OCI-LY7 (cell line): ENCODE results near the gene SH3PXD2A. TPM values are rescaled to one million over a fixed set of nuclear protein-coding genes. Genes with fewer than 3 reads are reported as not detected.
"Not testable (repeated sequence)": the region's sequence is repeated elsewhere in the genome, so short reads cannot be mapped to it uniquely, and the experiment has no call there.

Experiments used
- BruUV-seq: library from RNA; stranded (reverse); fragments of 400-500 nt; replicated peaks from 2 replicates; lab custom pipeline; 2021; lab: Mats Ljungman, UMichigan
- CTCF ChIA-PET: fragments of 300-600 bp; sonication (Branson Sonifier 250); formaldehyde crosslinking; loops from one replicate; lab custom pipeline; 2022; ENCODE audit warnings: antibody characterized with exemption; ENCODE audit not compliant: unreplicated experiment; lab: Charles Lee
- POLR2A ChIA-PET: fragments of 300-600 bp; sonication (Branson Sonifier 250); formaldehyde crosslinking; loops from one replicate; lab custom pipeline; 2022; ENCODE audit warnings: antibody characterized with exemption; lab: Charles Lee
- DNase-seq: peaks from one replicate; pipeline ENCODE4 v3.0.0-alpha.2; 2015; ENCODE audit warnings: low spot score
- H2AFZ ChIP-seq: fragments of 200-600 bp; sonication (generic), shearing (Covaris generic); 2 replicates; pipeline ENCODE4 v1.6.1; 2014; ENCODE audit warnings: mild to moderate bottlenecking, antibody characterized with exemption, low read length, moderate library complexity
- H3K27ac ChIP-seq: fragments of 200-600 bp; sonication (generic); 2 replicates; pipeline ENCODE4 v1.5.1; 2014; ENCODE audit warnings: mixed run types, low read depth, mild to moderate bottlenecking, moderate library complexity, low read length, inconsistent platforms; ENCODE audit not compliant: poor library complexity, severe bottlenecking
- H3K36me3 ChIP-seq: fragments of 200-600 bp; sonication (generic); 2 replicates; pipeline ENCODE4 v1.6.1; 2014; ENCODE audit warnings: mild to moderate bottlenecking, antibody characterized with exemption, low read length, moderate library complexity, mixed read lengths; ENCODE audit not compliant: insufficient read depth
- H3K4me1 ChIP-seq: fragments of 200-600 bp; sonication (generic); 2 replicates; pipeline ENCODE4 v1.5.1; 2014; ENCODE audit warnings: mild to moderate bottlenecking, low read length; ENCODE audit not compliant: insufficient read depth, poor library complexity, severe bottlenecking
- H3K4me2 ChIP-seq: fragments of 200-600 bp; sonication (generic); 2 replicates; pipeline ENCODE4 v1.6.1; 2014; ENCODE audit warnings: mild to moderate bottlenecking, low read length
- H3K4me3 ChIP-seq: fragments of 200-600 bp; sonication (generic); 2 replicates; pipeline ENCODE4 v1.5.1; 2014; ENCODE audit warnings: mild to moderate bottlenecking, low read depth, low read length; ENCODE audit not compliant: poor library complexity, severe bottlenecking
- H3K79me2 ChIP-seq: fragments of 200-600 bp; sonication (generic); 2 replicates; pipeline ENCODE4 v1.6.1; 2016; ENCODE audit warnings: low read depth, mild to moderate bottlenecking, low read length, moderate library complexity, mixed read lengths; ENCODE audit not compliant: insufficient read depth
- H3K9me2 ChIP-seq: fragments of 200-600 bp; sonication (generic); 2 replicates; pipeline ENCODE4 v1.6.1; 2016; ENCODE audit warnings: mild to moderate bottlenecking, low read length, mixed read lengths; ENCODE audit not compliant: insufficient read depth
- H3K9me3 ChIP-seq: fragments of 200-600 bp; sonication (generic); 2 replicates; pipeline ENCODE4 v1.6.1; 2014; ENCODE audit warnings: mild to moderate bottlenecking, mixed run types, low read length, mixed read lengths
- H4K20me1 ChIP-seq: fragments of 200-600 bp; sonication (generic); 2 replicates; pipeline ENCODE4 v1.6.1; 2014; ENCODE audit warnings: mild to moderate bottlenecking, antibody characterized with exemption, low read length, moderate library complexity, mixed read lengths; ENCODE audit not compliant: insufficient read depth
- CTCF ChIP-seq: fragments of 200-600 bp; sonication (generic); conservative IDR thresholded peaks from 2 replicates; pipeline ENCODE4 v1.5.1; 2014; ENCODE audit warnings: mild to moderate bottlenecking, antibody characterized with exemption, low read length, moderate library complexity, mixed read lengths
- EZH2phosphoT487 ChIP-seq: fragments of 200-600 bp; sonication (generic); IDR thresholded peaks from 2 replicates; pipeline ENCODE4 v1.6.1; 2018; ENCODE audit warnings: low read depth, borderline replicate concordance, mild to moderate bottlenecking, mixed run types, antibody characterized with exemption, low read length, moderate library complexity, mixed read lengths
- intact Hi-C: fragments of 100-400 bp; cut with micrococcal nuclease; formaldehyde crosslinking; loops from one replicate; pipeline ENCODE4 v1.10.0; 2022; ENCODE audit not compliant: unreplicated experiment
- total RNA-seq, 2 experiments: library from RNA; depleted of rRNA in 1 of 2; stranded (reverse); fragments of >200 nt in 1 of 2; shearing (Covaris generic) in 1 of 2; gene quantifications; 2 replicates each; pipeline ENCODE4 v1.2.3, GENCODE V29; 2014 to 2022

The SH3PXD2A gene
- total RNA-seq, 2 experiments from 2014 or later = 0.85 to 5.9 TPM

DNA sequence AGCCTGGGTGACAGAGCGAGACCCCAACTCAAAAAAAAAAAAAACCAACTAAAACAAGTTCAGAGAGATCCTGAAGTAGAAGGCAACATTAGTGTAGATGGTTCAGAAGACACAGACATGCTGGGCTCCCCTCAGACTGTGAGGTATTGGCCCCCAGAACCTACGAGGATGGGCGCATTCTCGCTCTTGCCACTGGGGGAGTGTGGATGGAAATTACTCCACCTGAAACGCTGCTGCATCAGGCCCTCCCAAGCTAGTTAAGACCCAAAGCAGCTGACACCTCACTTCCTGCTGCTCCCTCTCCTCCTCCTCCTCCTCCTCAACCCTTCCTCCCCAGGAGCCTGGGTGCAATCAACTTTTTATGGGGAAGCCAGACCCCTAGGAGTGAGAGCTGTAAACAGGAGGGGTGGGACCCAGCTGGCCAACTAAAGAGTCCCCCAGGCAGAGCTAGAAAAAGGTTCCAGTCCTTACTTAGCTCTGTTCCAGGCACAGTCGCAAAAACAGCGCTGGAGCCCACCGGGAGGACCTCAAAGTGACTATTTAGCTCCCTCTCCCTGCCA lies 7.4 kb downstream of the SH3PXD2A start:
- H3K4me1 ChIP-seq = peaks cover 24% of the 10 kb centered on the region
- H2AFZ ChIP-seq = peak overlapping the region; percentile 27; the same call in 1 of the 2 replicates
- no peak overlapping the region for H3K4me3 ChIP-seq
- no peaks in the 10 kb centered on the region for H3K9me3 ChIP-seq
- intact Hi-C loops = no loop called here
- H3K79me2 ChIP-seq = no peaks in the 10 kb centered on the region
- no peak overlapping the region for H3K4me2 ChIP-seq
- BruUV-seq = no TSS peak
- no peaks in the 10 kb centered on the region for H3K9me2 ChIP-seq
- no peaks in the 10 kb centered on the region for H4K20me1 ChIP-seq
- peak; percentile 59 for DNase-seq
- ChIA-PET CTCF (no interaction called here), POLR2A (interaction anchor here (0.6 to 1.3 kb wide), 6 partner anchors 10 to 82 kb away, joined by 3 to 7 read pairs (median 4); no protein-coding TSS in a partner anchor)
- H3K36me3 ChIP-seq = no peaks in the 10 kb centered on the region
- TF ChIP-seq CTCF (peak; percentile 60), EZH2phosphoT487 (no peak)
- H3K27ac ChIP-seq = no peak overlapping the region

DNA sequence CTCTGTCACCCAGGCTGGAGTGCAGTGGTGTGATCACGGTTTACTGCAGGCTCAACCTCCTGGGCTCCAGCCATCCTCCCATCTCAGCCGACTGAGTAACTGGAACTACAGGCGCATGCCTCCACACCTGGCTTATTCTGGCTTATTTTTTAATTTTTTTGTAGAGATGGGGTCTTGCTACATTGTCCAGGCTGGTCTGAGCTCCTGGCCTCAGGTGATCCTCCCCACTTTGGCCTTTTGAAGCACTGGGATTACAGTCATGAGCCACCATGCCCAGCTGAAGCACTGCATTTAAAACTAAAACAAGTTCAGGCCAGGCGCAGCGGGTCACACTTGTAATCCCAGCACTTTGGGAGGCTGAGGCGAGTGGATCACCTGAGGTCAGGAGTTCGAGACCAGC lies 8.0 kb downstream of the SH3PXD2A start:
- intact Hi-C loops = no loop called here
- CTCF ChIA-PET = no interaction called here
- Histone ChIP-seq H3K9me2 (no peaks in the 10 kb centered on the region), H3K36me3 (no peaks in the 10 kb centered on the region), H3K27ac (no peak overlapping the region), H2AFZ (no peak overlapping the region), H3K4me3 (no peak overlapping the region), H4K20me1 (no peaks in the 10 kb centered on the region), H3K4me2 (no peak overlapping the region), H3K79me2 (no peaks in the 10 kb centered on the region), H3K4me1 (peaks cover 24% of the 10 kb centered on the region), H3K9me3 (no peaks in the 10 kb centered on the region)
- DNase-seq = no peak
- POLR2A ChIA-PET = interaction anchor here (0.6 to 1.3 kb wide), 2 partner anchors 11 to 1426 kb away, joined by 3 read pairs; no protein-coding TSS in a partner anchor
- BruUV-seq = no TSS peak
- no peak for TF ChIP-seq EZH2phosphoT487
- no peak for TF ChIP-seq CTCF

- POLR2A ChIA-PET = no interaction called here
- Histone ChIP-seq H3K4me2 (peak overlapping the region; percentile 63), H3K27ac (no peak overlapping the region), H3K9me3 (no peaks in the 10 kb centered on the region), H3K4me1 (peaks cover 24% of the 10 kb centered on the region), H2AFZ (peak overlapping the region; percentile 80), H3K9me2 (no peaks in the 10 kb centered on the region), H3K4me3 (no peak overlapping the region), H3K36me3 (no peaks in the 10 kb centered on the region), H4K20me1 (no peaks in the 10 kb centered on the region), H3K79me2 (no peaks in the 10 kb centered on the region)
- CTCF ChIA-PET = no interaction called here
- intact Hi-C loops = no loop called here
- no peak for TF ChIP-seq EZH2phosphoT487
- no peak for TF ChIP-seq CTCF
- no TSS peak for BruUV-seq
- peak; percentile 70 for DNase-seq
These were observed 9.4 kb downstream of the SH3PXD2A start for GRCh38 chr10:103845972-103846371.

DNA sequence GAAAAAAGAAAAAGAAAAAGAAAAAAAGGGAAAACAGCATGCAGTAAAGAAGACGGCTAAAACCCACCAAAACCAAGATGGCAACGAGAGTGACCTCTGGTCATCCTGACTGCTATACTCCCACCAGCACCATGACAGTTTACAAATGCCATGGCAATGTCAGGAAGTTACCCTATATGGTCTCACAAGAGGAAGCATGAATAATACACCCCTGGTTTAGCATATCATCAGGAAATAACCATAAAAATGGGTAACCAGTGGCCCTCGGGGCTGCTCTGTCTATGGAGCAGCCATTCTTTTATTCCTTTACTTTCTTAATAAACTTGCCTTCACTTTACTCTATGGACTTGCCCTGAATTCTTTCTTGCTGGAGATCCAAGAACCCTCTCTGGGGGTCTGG lies 10.0 kb downstream of the SH3PXD2A start:
- DNase-seq, POLR2A ChIA-PET, H3K9me2 ChIP-seq, H3K4me3 ChIP-seq, H3K79me2 ChIP-seq, H3K27ac ChIP-seq, H4K20me1 ChIP-seq, intact Hi-C loops, H3K36me3 ChIP-seq, BruUV-seq, CTCF ChIA-PET, H3K9me3 ChIP-seq: not testable (repeated sequence)
- H3K4me2 ChIP-seq = 0 out of 2 replicates have a peak overlapping the region, but pooled peaks have one; percentile 63
- H3K4me1 ChIP-seq = peaks cover 24% of the 10 kb centered on the region
- peak overlapping the region; percentile 80; the same call in 1 of the 2 replicates for H2AFZ ChIP-seq
